NCI-H345 treated with DMSO at 0.1 percent for 48 hours (cell line): ENCODE results near the gene FKBP1A.

Experiments
- DNase-seq: peaks from one replicate; lab custom pipeline; 2025; ENCODE audit not compliant: unreplicated experiment; lab: John Stamatoyannopoulos, UW

FKBP1A gene

DNA sequence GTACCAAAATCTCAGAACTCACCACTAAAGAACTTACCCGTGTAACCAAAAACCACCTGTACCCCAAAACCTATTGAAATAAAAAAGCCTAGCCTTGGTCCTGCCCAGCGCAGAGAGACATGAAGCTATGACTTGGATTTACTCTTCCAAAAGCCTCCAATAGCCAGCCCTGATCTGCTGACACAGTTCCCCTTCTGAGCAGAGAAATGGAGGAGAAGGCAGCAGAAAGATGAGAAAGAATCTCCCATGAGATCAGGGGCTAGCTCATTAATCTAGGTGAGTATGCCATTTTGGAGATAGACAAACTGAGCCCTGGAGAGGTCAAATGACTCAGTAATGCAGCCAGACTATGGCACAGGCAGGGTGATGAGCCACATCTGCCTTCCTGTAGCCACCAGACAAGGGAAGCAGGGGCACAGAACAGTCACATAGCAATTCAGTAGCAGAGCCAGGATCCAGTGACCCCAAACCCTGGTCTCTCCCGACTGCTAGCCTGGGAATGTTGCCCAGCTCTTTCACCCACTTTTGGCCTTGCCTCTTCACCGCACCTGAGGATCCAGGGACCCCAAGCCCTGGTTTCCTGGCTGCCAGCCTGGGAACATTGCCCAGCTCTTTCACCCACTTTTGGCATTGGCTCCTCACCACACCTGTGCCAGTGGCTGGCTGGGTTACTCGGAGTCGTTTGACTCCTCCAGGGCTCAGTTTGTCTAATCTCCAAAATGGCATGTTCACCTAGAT lies 56.7 kb downstream of the FKBP1A start:
- no peak for DNase-seq

DNA sequence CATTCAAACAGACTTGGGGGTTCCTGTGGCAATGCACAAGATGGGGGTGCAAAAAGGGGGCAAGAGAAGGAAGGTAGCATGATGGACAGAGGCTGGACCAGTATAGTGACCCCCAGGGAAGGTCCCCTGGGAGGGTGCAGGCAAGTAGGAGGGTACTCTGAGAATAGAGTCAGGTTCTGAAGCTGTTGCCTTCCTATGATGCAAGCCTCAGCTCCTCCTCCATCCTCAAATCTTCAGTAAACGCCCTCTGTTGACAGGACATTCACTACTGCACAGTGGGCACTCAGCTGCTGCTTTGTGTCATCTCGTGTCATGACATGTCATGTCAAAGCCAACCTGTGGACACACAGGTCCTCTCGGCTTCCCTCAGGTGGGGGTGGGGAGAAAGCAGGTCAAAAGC lies 58.1 kb downstream of the FKBP1A start:
- DNase-seq: no peak

DNA sequence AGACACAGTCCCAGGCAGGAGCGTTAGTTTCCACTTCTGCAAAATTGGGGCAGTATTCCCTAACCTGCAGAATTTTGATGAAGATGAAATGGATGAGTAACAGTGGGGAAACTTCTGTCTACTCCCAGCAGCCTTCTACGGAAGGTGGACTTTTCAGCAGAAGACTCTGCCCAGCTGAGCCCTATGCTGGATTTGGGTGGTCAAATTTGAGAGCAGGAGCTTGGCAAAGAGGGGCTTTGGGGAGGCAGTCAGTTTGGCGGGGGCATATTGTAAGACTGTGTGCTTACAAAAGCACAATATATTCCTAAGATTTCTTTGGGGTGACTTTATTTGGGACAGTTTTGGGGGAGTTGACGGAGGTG lies 58.5 kb downstream of the FKBP1A start:
- DNase-seq: no peak

DNA sequence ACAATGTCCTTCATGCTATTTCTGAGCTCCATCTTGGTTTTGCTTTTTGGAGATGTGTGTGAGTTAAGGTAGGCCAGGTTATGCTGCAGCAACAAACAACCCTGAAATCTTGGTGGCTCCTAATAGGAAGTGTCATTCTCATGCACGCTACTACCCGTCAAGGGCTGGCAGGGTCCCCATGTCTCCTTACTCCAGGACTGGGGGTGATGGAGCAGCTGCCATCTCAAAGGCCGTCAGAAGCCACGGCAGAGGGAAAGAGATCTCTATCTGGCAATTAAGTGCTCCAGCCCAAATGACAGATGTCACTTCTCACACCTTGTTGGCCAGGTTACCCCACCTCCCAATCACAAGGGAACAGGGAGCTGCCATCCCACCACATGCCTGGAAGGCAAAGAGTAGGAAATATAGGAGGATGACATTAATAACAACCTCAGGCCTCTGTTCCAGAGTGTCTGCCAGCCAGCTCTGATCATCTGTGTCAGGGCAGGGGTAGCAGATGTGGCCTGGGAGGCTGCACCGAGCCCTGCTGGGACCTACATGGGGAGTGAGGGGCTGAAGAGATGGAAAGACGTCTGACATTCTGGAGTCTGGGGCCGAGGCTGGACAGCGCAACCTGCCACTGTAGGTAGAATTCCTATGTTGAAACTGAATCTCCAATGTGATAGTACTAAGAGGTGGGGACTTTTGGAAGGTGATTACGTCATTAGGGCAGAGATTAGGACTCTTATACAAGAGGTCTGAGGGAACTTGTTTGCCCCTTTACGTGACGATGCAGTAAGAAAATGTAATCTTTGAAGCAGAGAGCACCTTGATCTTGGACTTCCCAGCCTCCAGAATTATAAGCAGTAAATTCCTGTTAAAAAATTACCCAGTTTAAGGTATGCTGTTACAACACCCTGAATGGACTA lies 59.1 kb downstream of the FKBP1A start:
- DNase-seq: no peak

DNA sequence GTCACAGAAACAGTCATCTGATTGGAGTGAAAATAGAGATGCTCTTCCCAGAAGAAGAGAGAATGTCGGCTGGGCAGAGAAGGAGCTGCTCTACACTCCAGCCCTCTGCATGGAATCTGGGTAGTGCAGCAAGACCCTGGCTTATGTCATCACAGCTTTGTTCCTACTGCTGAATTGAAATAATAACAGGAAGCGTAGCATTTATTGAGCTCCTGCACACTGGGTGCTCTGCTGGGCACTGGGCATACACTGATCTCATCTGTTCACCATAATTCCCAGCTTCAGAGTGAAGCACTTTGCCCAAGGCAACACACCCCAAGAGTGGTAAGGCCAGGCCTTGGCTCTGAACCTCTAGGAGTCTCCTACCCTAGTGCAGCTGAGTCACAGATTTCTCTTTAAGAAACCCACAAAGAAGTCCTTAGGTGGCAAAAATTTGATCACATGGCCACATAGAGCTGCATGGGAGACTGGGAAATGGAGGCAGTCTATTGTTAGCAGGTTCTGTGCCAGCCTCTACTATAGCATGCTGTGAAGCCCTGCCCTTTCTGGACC lies 60.0 kb downstream of the FKBP1A start:
- no peak for DNase-seq

DNA sequence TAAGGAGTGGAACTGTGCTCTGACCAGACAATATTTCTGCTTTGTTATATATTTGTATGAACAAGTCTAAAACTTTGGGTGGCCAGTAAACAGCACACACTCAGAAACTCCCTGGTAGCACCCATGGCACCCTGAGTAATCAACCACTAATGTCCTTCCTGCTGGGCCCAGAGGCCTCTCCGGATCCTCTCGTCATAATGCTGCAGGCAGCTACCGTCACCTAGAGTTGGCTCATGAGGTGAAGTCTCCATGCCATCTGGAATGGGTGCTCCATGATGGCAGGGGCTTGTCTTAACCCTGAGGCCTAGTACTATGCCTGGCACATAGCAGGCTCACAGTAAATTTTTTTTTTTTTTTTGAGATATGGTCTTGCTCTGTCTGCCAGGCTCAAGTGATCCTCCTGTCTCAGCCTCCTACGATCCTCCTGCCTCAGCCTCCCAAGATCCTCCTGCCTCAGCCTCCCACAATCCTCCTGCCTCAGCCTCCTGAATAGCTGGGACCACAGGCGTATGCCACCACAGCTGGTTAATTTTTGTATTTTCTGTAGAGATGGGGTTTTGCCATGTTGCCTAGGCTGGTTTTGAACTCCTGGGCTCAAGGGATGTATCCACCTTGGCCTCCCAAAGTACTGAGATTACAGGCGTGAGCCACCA lies 60.9 kb downstream of the FKBP1A start:
- no peak for DNase-seq

DNA sequence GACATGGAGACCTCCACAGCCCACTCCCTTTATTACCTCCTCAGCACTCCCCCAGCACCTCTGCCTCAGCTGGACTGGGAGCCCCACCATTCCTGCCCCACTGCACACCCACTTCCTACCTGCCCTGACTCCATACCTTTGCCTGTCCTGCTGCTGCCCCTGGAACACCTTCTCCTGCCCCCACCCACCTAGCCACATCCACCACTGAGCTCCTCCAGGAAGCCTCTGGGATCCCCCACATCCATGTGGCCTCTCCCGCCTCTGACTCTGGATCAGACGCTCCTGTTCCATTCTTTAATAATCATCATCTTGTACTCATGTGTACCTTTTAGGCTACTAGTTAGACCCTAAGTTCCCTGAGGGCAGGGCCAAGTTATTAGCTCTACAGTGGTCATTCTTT lies 61.8 kb downstream of the FKBP1A start:
- no peak for DNase-seq

DNA sequence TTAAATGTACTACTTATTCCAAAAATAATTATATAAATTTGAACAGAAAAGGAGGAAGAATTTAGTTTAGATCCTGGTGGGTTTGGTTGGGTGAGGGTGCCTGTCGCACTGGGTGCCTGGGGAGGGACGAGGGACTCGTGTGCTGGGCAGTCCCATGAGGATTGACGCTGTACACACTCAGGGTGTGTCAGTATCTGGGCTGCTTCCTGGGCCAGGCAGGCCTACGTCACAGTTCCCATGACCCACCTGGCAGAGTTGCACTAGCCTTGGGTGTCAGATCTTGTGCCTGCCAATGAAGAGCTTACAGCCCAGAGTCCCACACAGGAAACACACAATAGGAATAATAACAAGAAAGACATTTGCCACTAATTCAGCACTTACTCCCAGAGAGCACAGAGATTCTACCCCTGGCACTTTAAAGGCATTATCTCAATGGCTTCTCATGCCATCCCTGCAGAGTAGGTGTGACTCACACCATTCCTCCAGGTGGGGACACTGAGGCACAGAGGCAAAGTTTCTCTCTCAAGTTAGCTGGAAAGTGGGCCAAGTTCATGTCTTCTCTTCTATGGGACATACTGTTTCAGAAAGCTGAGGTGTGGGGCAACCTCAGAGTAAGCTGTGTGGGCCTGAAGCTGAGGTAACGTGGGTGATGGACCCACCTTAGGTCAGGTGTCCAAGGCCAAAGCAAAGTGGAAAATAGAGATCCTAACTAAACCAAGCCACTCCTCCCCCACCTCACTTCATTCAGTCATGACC lies 62.6 kb downstream of the FKBP1A start:
- no peak for DNase-seq

DNA sequence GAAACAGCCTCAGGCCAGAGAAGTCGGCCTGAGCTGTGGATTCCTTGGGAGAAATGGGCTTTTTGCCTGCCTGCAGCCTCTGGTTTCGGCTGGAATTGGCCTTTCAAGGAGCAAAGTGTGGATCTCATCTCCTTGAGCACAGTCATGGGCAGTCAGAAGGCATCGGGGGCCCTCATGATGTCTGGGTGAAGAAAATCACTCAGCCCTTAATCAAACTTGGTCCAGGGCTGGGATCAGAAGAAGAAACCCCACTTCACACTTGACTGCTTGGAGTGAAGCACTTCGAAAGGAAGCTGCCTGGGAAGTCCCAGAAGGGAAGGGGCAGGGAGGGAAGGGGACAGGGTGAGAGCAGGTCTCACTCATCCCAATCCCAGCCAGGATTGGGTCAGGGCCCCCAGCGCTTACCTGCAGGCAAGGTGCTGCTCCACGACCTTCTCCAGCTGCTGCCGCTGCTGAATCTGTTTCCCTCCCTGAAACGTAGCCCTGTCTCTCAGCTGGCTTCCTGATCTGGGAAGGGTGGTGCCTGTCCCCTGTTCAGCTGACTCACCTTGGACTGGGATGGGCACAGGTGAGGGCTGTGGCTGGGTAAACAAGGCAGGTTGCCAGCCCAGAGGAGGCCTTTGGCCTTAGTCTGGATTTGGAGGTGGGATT lies 64.0 kb downstream of the FKBP1A start, which contains the start of gene SDCBP2:
SDCBP2 (minus strand) TSS at position 460 of the 651 bp plus-strand sequence. CDS start 8,723 bp downstream, outside the sequence.
- no peak for DNase-seq

DNA sequence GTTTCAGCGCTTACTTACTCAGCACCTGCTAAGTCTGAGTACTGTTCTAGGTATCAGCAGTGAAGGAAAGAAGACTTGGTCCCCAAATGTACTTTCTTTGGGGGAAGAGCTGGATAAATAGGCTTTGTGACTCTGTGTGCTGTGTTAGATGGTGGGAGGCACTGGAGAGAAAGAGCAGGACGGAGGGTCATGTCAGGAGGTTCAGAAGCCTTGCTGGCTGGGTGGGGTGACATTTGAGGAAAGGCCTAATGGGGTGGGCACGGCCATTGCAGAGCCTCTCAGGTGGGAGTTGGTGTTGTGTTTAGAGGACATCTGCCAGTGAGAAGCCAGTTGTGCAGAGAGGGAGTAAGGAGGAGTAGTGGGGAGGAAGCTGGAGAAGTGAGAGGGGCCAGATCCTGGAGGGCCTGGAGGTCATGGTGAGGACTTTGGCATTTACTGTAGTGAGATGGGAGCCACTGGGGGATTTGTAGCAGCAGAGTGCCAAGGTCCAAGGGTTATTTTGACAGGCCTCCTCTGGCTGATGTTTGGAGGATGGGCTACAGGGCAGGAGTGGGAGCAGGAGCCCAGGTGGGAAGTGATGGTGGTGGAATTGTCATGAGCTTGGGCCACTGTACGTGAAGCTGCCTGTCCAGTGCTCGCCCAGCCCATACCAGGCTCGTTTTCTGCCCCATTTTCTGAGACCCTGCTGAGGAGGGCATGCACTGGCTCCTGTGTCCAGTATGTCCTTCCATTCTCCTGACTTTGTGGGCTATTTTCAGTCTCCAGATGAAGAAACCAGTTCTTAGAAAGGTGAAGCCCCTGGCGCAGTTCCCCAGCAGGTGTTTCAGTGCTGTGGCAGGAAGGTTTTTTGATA lies 64.8 kb downstream of the FKBP1A start:
- no peak for DNase-seq

DNA sequence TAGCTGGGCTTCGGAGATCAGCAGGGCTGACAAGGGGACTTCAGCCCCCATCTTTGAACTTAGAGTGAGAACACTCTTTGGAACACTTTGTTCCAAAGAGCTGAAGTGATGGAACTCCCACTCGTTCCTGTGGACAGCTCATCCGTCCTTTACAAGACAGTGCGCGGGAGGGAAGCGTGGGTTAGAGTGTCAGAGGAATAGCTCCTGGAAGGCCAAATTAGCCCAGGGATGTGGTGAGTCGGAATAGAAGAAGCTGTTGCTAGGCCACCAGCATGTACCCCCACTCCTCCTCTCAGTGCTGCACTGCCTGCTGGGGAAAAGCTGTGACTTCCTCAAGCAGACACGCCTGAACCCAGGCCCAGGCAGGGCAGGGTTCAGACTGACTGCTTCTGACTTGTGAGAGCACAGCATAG lies 65.6 kb downstream of the FKBP1A start:
- no peak for DNase-seq

DNA sequence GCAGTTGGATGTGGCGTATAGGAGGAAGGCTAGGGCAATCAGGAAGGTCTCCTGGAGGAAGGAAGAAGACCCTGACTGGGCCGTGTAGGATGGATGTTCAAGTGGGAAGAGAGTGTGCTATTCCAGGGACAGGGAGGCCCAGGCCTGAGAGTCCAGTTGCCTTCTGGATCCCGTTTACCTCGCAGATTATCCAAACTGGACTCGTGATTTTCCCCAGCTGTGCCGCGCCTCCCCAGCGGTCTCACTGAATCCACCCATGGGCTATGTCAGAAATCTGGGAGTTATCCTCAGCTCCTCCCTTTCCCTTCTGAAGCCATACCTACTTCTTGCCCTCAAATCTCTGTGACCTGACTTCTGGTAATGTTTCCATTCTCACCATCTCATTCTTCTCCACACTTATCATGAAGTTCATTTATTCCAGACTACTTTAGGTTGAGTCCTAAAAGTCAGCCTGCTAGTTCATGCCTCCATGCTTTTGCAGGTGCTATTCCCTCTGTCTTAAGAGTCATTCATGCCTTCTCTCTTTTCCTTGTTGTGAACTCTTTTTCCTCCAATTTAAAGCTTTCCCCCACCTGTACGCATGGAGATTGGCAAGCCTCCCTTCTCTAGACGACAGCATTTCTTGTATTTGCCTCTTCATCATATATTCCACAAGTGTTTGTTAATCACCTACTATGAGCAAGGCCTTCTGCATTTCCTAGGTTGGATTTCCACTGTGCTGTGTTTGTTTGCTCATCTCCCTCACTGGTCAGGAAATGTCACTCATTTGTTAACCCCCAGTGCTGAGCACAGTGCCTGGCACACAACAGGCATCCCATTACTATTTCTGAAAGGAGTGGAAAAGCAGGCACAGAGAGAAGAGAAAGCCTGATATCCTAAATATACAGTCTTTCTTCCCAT lies 66.6 kb downstream of the FKBP1A start:
- no peak for DNase-seq

DNA sequence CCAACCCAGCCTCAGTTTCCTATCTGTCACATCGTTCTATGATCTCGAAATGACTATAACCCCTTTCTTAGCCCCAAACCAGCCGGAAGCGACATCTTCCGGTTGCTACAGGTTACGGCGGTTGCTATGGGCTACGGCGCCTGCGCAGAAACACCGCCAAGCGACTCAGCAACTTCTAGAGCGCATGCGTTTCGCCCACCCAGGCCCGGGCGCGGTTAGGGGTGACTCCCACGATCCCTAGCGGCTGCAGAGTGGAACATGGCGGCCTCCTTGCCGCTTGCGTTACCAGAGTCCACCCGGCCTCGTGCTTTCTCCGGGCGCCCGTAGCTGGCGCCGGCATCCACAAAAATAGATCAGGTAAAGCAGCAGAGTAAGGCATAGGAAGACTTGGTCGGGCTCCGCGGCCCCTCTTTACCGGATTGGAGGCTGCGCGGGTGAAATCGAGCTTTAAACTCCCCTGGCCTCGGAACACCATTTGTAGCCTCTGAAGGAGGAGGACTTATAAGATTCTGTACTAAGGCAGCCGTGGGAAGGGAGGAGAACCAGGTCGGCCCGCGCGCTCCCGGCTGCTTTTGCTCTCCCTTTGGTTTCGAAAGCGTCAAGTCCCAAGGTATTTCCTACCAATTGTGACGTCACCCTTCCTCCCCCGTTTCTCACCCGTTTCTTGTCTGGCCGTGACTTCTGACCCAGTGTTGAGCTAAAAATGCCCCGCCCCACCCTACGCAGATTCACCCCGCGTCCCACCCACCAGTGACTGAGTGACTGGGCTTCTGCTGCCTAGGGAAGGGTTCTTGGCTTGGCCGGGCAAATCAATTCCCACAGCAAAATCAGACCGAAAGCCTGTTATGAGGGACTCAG lies 67.5 kb downstream of the FKBP1A start:
- DNase-seq: peak; percentile 97

DNA sequence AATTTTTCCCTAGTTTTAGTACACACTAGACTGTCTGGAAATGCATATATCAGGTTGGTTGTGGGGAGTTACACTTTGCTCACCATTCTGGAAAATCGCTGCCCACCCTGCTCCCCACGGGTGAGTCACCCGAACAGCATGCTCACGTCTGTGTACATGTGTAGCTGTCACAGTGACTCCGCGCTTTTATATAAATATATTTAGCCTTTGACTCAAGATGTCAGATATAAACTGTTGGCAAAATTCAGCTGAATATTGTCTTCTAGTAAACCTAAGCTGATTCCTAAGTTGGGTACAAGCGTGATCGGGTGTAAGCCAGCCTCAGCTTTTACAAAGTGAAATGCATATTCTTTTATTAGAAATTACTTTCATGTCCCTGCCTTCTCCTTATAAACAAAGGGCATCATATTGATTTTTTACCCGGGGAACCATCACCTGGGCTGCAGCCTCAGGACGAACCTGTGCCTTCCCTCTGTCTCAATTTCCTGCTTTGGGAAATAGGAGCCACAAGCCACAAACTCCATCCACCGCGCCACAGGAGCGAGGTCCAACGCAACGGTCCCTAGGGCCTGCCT lies 68.2 kb downstream of the FKBP1A start:
- no peak for DNase-seq

DNA sequence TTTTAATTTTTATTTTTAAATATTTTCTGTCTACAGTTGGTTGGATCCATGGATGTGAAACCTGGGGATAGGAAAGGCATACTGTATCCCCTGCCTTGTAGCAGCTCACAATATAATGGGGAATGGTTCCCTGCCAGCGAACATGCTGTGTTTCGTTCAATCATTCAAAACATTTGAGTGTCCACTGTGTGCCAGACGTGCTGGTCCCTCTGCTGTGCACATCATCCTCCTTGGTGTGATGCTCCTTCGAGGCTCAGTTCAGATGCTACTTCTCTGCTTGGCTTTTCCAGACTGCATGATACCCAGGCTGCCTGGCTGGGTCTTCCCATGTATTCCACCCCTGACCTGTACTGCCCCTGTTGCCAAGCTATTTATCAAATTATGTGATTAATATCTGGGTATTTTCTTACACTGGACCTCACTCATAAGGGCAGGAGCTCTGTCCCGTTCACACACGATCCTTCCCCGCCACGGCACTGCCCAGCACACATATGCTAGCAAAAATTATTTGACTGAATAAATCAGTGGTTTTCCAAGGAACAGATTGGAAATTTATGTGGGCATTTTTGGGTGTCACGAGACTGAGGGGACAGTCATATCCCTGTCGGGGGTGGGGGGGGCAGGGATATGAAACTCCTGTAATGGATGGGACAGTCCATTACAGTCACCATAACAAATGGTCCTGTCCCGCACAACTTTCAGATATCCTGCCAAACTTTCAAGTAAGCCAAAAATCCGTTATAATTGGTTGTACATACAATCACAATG lies 68.8 kb downstream of the FKBP1A start:
- no peak for DNase-seq

DNA sequence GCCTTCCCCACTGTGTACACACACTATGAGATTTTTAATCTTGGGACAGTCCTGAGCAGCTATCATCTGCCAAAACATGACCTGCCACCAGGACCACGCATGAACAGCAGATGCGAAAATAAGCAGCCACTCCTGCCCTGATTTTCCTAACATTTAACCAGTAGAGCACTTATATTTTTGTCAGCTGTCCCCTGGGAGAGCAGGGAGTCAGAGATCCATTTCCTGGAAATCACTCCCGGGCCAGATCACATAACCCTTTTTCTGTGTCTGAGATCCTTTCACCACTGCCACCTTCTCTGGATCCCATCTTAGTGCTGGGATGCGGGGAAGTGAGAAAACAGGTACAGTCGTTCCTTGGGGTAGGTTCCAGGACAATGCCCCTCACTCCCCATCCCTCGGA lies 69.6 kb downstream of the FKBP1A start:
- no peak for DNase-seq
